ENCODE data around the gene PRR20G.
"Not testable (repeated sequence)": the region's sequence is repeated elsewhere in the genome, so short reads cannot be mapped to it uniquely, and the experiment has no call there.

PRR20G gene

GRCh38 chr3:127312818-127313217 is 25.0 kb upstream of the PRR20G start:
- TF ChIP-seq, protein P1, sequence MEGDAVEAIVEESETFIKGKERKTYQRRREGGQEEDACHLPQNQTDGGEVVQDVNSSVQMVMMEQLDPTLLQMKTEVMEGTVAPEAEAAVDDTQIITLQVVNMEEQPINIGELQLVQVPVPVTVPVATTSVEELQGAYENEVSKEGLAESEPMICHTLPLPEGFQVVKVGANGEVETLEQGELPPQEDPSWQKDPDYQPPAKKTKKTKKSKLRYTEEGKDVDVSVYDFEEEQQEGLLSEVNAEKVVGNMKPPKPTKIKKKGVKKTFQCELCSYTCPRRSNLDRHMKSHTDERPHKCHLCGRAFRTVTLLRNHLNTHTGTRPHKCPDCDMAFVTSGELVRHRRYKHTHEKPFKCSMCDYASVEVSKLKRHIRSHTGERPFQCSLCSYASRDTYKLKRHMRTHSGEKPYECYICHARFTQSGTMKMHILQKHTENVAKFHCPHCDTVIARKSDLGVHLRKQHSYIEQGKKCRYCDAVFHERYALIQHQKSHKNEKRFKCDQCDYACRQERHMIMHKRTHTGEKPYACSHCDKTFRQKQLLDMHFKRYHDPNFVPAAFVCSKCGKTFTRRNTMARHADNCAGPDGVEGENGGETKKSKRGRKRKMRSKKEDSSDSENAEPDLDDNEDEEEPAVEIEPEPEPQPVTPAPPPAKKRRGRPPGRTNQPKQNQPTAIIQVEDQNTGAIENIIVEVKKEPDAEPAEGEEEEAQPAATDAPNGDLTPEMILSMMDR (IDR thresholded peaks at IDR 0.05; ENCODE audit: borderline replicate concordance, insufficient read depth, low read depth, low read length), result no peak
- no peak overlapping the region for H3K4me3 ChIP-seq (ENCODE audit: low read depth, low read length)

GRCh38 chr3:127308821-127309220 is 21.0 kb upstream of the PRR20G start:
- H3K4me3 ChIP-seq (ENCODE audit: low read depth, low read length), result not testable (repeated sequence)

DNA sequence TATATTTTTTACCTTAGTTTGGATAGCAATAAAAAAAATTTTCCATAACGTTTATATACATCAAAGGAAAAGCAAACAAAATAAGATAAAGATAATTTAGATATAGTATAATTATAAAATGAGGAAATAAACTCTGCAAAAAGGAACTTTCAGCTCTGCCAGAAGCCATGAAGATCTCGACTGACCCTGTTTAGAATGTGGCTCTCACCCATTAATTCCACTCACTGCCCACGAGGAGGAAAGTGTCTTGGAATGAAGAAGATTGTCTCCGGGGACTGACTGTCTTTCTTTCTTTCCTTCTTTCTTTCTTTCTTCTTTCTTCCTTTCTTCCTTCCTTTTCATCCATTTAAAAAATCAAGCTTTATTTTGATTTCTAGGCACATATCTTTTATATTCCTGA is 20.1 kb upstream of the PRR20G start:
- TF ChIP-seq, protein P1 (IDR thresholded peaks at IDR 0.05; ENCODE audit: borderline replicate concordance, insufficient read depth, low read depth, low read length), result no peak
- H3K4me3 ChIP-seq (ENCODE audit: low read depth, low read length), result no peak overlapping the region

- H3K4me3 ChIP-seq (ENCODE audit: low read depth, low read length), result no peak overlapping the region
- TF ChIP-seq, protein P1 (IDR thresholded peaks at IDR 0.05; ENCODE audit: borderline replicate concordance, insufficient read depth, low read depth, low read length), result no peak
Measured at GRCh38 chr3:127307112-127307835, 19.4 kb upstream of the PRR20G start.

DNA sequence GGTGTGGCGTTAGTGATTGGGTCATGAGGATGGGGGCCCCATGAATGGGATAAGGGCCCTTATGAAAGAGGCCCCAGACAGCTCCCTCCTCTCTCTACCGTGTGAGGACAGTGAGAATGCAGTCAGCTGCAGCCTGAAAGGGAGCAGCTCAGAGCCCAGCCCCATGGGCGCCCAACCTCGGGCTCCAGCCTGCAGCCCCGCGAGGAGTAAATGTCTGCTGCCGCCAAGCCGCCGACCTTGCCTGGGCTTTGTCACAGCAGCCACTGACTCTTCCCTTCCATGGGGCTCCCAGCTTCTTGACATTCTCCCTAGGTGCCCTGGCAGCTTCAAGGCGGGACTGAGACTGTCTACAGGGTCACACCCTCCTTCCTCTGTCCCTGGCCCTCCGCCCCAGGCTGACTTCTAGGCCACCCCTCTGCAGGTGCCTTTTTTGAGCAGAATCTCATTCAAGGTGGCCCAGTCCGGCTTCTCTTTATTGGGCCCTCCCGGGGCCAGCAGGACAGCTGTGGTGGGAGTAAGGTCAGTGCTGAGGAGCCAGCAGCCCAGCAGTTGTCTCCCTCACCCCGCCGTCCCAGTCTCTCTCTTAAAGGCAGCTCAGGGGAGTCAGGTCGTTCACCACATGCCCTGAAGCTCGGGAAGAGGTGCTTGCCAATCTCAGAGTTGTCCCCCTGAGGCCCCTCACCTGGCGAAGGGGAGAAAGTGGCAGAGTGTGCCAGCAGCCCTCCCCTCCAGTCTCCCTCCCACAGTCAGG is 18.7 kb upstream of the PRR20G start:
- no peak overlapping the region for H3K4me3 ChIP-seq (ENCODE audit: low read depth, low read length)
- TF ChIP-seq, protein P1 (IDR thresholded peaks at IDR 0.05; ENCODE audit: borderline replicate concordance, insufficient read depth, low read depth, low read length), result no peak

- no peak overlapping the region for H3K4me3 ChIP-seq (ENCODE audit: low read depth, low read length)
- TF ChIP-seq, protein P1 (IDR thresholded peaks at IDR 0.05; ENCODE audit: borderline replicate concordance, insufficient read depth, low read depth, low read length), result no peak
Measured at GRCh38 chr3:127305499-127306060, 17.7 kb upstream of the PRR20G start.

- no peak overlapping the region for H3K4me3 ChIP-seq (ENCODE audit: low read depth, low read length)
- TF ChIP-seq, protein P1 (IDR thresholded peaks at IDR 0.05; ENCODE audit: borderline replicate concordance, insufficient read depth, low read depth, low read length), result no peak
Measured at GRCh38 chr3:127304121-127304744, 16.4 kb upstream of the PRR20G start.

Data from GM12875 (cell line).